ENCODE measurements around the gene UBQLNL.

Gene UBQLNL, protein sequence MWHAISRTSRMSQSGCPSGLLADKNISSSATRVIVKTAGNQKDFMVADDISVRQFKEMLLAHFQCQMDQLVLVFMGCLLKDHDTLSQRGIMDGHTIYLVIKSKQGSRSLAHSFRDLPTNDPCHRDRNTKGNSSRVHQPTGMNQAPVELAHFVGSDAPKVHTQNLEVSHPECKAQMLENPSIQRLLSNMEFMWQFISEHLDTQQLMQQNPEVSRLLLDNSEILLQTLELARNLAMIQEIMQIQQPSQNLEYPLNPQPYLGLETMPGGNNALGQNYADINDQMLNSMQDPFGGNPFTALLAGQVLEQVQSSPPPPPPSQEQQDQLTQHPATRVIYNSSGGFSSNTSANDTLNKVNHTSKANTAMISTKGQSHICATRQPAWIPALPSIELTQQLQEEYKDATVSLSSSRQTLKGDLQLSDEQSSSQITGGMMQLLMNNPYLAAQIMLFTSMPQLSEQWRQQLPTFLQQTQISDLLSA

GRCh38 chr11:5516599-5516998 is at the start of gene UBQLNL:
TSS of gene UBQLNL (minus strand) at chr11:5516699. CDS start at chr11:5516441, 258 bp downstream.
- DNase-seq (ENCODE audit: low read depth), result no peak

DNA sequence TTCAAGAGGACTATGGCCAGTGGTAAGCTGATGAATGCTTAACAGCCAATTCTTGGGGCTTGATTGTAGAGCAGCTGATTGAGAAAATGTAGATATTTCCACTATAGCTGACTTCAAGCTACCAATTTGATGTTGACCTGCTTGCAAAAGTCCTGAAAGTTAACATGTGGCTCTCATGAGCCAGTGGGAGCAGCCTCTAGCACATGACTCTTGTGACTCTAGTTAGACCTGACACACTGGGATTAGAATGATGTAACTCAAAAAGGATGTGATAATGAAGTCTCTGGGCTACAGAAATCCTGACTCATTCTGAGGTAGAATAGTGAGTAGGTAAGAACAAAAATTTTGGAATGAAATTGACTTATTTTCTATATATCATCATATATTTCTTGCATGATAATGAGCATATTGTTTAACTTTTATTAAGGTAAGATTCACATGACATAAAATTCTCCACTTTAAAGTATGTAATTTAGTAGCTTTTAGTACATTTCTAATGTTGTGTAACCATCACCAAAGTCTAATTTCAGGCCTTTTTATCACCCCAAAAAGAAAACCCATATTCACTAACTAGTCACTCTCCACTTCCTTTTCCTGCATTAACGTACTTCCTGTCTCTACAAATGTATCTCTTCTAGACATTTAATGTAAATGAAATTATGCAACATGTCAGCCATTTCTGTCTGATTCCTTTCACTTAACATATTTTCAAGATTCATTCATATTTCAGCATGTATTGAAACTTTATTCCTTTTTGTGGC is 47.9 kb upstream of the UBQLNL start:
- no peak for DNase-seq (ENCODE audit: low read depth)

GRCh38 chr11:5557751-5558150 is 41.3 kb upstream of the UBQLNL start:
- DNase-seq (ENCODE audit: low read depth), result no peak

GRCh38 chr11:5556596-5557188 is 40.2 kb upstream of the UBQLNL start:
- DNase-seq (ENCODE audit: low read depth), result no peak

DNA sequence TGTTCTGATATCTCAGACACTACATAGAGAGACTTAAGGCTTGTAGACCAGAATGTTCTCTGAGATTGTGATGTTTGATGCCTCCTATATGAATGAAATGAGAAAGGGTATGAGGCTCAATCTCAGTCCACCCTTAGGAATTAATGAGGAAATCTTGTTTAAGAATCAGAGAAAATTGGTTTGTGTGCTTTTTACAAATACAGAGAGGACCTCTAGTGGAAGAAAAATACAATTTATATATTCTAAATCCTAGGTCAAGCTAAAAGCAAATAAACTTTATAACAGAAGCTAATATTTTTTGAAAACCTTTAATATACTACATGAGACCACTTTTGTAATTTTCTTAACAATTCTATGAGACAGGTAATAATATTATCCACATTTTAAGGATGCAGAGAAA is 36.8 kb upstream of the UBQLNL start:
- DNase-seq (ENCODE audit: low read depth), result no peak

DNA sequence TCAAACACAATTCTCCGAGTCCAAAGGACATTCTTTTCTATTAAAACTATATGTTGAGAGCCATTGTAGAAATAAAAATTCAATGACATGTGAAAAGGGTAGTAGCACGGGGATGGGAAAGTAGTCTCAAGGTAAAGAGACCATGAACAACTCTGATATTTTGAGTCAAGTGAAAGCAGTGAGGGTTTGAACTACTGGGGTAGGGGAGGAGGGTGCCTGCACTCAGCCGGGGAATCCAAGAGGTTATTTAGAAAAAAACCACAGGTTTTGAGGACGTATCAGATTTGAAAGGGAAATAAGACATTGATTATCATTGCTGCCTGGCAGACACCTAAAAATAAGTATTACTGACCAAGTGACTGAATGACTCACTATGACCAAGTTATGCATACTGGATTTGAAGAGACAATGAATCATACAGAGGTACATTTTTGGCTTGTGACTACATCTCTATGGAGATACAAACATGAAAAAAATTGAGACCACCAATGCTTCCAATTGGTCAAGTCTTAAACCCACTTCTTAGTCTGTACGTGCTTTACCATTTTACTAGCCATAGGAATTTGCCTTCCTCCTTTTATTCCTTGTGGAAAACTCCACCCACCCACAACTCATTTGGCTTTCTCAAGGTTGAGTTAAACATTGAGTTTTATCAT is 34.1 kb upstream of the UBQLNL start:
- DNase-seq (ENCODE audit: low read depth), result no peak

DNA sequence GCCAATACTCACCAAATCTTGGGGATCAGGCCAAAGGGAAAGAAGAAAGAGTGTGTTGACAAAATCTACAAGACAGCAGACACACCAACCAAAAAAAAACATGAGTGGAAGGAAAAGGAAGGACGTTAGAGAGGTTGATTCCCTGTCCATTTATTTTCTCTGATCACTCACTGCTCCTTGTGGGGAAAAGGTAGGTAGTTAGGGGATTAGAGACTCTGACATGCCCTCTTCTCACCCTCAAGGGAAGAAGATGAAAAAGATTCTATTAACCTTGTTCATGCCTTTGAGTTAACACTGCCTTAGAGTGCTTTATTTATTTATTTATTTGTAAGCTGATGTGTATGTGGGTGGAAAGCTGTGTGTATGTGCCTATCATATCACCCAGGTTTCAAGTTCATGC is 31.9 kb upstream of the UBQLNL start, which contains the start of gene OR52H1:
Gene OR52H1 (minus strand): TSS at position 101 of the 400 bp plus-strand sequence. CDS start 3,035 bp downstream, outside the sequence.
- DNase-seq (ENCODE audit: low read depth), result no peak

GRCh38 chr11:5547982-5548381 is 31.5 kb upstream of the UBQLNL start:
- no peak for DNase-seq (ENCODE audit: low read depth)

DNA sequence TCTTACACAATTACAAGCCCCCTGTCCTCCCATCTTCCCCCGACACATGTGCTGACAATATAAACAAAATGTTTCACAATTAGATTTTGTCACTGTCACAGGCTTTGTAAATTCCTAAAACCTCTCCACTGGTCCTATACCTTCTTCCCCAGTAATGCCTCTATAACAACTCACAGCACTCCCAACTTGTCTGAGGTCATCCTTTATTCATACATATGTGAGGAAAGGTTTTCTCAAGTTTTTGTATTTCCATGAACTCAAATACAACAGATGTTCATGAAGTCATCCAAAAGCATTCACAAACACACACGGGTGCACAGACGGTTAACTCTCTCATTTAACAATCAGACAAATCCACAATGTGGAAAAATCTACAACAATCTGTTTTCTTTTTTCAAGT is 30.0 kb upstream of the UBQLNL start:
- DNase-seq (ENCODE audit: low read depth), result no peak

GRCh38 chr11:5541427-5541826 is 24.9 kb upstream of the UBQLNL start:
- DNase-seq (ENCODE audit: low read depth), result no peak

GRCh38 chr11:5536482-5536881 is 20.0 kb upstream of the UBQLNL start:
- DNase-seq (ENCODE audit: low read depth), result no peak

DNA sequence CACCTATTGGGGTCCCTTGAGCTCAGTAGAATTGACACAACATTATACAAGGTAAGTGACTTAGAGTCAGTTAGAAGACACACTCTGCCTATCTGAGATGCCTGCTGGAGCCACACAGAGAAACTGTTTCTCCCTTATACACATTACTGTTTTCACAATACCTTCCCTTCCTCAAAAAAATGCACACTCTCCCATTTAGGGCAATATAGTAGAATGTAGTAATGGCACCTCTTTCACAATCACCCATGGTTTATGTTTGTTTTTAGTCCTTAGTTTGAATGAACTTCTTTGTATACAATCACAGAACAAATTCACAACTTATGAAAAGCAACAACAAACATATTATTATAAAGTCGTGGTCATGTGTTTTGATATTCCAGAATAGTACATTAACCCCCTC is 17.5 kb upstream of the UBQLNL start:
- no peak for DNase-seq (ENCODE audit: low read depth)

- DNase-seq (ENCODE audit: low read depth), result no peak
Observed at GRCh38 chr11:5531053-5531831, 14.7 kb upstream of the UBQLNL start.

DNA sequence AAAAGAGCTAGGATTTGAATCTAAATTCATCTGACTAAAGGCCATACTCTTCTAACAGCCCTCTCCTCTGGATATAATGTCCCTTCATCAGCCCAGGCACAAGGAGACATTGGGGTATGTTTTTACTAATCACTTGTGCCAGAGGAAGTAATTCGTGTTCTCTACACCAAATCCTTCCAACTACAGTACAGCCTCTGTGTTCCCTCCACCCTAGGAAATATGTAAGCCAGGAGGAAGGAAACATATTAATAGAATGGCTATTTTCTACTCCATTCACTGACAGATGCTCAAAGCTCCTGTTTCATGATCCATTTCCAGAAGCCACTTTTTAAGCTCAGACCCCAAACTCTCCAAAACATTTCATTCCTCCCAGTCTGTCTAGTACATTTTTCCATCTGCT is 12.0 kb upstream of the UBQLNL start:
- no peak for DNase-seq (ENCODE audit: low read depth)

DNA sequence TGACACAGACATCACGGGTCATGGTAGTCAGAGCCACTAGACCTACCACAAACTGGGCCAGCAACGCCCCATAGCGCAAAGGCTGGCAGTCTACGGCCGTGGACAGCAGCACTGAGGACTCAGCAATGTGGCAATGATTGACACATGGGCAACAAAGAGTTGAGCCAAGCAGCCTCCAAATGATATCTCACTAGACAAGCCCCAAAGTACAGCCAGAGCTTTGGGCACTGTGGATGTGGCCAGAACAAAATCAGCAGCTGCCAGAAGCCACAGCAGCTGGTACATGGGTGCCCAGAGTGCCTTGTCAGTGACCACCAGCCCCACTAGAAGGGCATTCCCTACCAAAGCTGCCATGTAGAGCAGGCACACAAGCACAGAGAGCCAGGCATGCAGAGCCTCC is 11.2 kb upstream of the UBQLNL start:
- DNase-seq (ENCODE audit: low read depth), result no peak

DNA sequence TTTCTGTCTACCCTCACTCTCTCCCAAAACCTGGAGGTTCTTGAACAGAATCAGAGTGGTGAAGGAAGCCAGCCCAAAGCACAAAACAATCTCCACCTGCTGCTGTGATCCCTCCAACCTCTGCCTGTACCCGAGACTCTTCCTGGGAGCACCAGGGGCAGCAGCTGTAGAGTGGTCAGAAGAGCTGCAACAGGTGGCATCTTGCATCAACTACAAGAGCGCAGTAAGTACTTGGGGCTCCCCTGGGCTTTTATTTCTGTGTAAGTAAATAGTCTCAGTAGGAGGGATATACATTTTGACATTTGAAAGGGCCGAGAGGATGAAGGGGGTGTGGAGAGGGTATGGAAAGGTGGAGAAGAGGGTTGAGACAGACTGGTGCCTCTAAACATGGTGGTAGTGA is 8.3 kb upstream of the UBQLNL start:
- DNase-seq (ENCODE audit: low read depth), result no peak

- DNase-seq (ENCODE audit: low read depth), result no peak
Observed at GRCh38 chr11:5522308-5522707, 5.8 kb upstream of the UBQLNL start.

DNA sequence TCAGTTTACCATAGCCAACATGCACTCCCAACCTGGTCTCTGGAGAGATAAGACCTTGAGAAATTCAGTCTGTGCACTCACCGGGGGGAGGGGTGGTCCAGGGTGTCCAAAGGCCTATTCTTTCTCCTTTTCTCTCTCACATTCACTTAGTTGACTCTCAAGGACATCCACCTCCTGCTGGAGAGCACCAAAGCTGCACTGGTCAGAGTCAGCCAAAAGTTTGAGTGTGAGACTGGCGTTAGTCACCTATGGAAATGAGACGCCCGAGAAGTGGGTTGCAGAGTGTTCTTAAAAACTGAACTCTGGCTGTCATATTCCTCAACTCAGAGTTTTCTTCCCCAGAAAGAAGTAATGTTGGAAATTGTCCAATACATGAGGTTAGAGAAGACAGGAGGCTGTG is 5.0 kb upstream of the UBQLNL start:
- DNase-seq (ENCODE audit: low read depth), result no peak

DNA sequence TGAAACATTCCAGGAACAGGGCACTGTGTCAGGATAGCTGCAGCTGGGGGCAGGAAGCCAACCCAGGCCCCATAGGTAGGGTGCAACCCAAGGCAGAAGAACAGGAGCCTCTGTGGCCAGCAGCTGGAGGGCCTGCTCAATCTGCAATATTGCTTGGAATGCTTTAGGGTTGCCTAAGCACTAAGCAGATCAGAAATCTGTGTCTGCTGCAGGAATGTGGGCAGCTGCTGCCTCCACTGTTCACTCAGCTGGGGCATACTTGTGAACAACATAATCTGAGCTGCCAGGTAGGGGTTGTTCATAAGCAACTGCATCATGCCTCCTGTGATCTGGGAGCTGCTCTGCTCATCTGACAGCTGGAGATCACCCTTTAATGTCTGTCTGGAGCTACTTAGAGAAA is 1.7 kb downstream of the UBQLNL start:
- DNase-seq (ENCODE audit: low read depth), result no peak

GRCh38 chr11:5509803-5510202 is 6.7 kb downstream of the UBQLNL start, which contains the start of gene UBQLN3:
TSS of gene UBQLN3 (minus strand) at chr11:5509957. CDS start at chr11:5509558, 399 bp downstream.
- DNase-seq (ENCODE audit: low read depth), result no peak

GRCh38 chr11:5508605-5509004 is 7.9 kb downstream of the UBQLNL start:
- no peak for DNase-seq (ENCODE audit: low read depth)

Data from stimulated activated CD4-positive, alpha-beta T cell treated with anti-CD3 and anti-CD28 coated beads, Interleukin-2, amount 100 ng/mL, for 4 hours (primary cell).